IMR-90 (cell line): ENCODE data around the gene GNL3L.

Source experiments
- CTCF ChIP-seq: conservative IDR thresholded peaks from 2 replicates; pipeline ENCODE4 v1.5.1; 2012; ENCODE audit warnings: mild to moderate bottlenecking, low read depth, low read length, improper control_type of control experiment
- POLR2A ChIP-seq: IDR thresholded peaks from 2 replicates; pipeline ENCODE4 v1.6.1; 2012; ENCODE audit warnings: mild to moderate bottlenecking, low read depth, low read length
- SMC3 ChIP-seq: fragments of 150-350 bp; IDR thresholded peaks from 2 replicates; pipeline ENCODE4 v1.6.1; 2016; ENCODE audit warnings: low read depth, mild to moderate bottlenecking, antibody characterized with exemption, low read length, moderate library complexity
- TF ChIP-seq, protein P1 (sequence below): fragments of 150-350 bp; IDR thresholded peaks from 2 replicates; pipeline ENCODE4 v1.6.1; 2017; ENCODE audit warnings: mild to moderate bottlenecking, antibody characterized with exemption, low read length, low read depth

DNA sequence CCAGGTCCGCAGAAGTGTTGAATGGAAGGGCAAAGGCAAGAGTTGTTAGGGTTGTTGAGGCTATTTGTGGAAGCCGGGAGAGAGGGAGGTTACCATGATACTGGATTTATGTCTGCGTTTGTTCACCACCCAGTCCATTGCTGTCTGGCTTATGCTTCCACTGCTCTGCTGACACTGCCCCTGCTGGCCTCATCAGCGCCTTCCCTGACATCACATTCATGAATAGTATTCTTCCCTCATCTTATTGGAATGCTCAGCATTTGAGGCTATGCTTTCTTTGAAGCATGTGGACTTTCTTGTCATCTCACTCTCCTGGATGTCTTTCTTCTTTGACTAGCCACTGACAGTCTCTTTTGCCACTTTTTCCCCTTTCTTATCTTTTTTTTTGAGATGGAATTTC, 10.3 kb downstream of the GNL3L start:
- TF ChIP-seq CTCF, result peak; percentile 33; the same call in 1 of the 2 replicates
- TF ChIP-seq, protein P1, sequence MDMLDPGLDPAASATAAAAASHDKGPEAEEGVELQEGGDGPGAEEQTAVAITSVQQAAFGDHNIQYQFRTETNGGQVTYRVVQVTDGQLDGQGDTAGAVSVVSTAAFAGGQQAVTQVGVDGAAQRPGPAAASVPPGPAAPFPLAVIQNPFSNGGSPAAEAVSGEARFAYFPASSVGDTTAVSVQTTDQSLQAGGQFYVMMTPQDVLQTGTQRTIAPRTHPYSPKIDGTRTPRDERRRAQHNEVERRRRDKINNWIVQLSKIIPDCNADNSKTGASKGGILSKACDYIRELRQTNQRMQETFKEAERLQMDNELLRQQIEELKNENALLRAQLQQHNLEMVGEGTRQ, result no peak
- no peak for TF ChIP-seq POLR2A
- no peak for TF ChIP-seq SMC3
